GM12872 (cell line): ENCODE data around the gene SENP5.

Experiments used
- CTCF ChIP-seq: IDR thresholded peaks from 3 replicates; pipeline ENCODE4 v1.5.1; 2011; ENCODE audit warnings: low read depth, mild to moderate bottlenecking, low read length, moderate library complexity; ENCODE audit not compliant: insufficient read depth

SENP5 gene

GRCh38 chr3:196889844-196890708, 22.4 kb downstream of the SENP5 start:
- no peak for TF ChIP-seq CTCF

DNA sequence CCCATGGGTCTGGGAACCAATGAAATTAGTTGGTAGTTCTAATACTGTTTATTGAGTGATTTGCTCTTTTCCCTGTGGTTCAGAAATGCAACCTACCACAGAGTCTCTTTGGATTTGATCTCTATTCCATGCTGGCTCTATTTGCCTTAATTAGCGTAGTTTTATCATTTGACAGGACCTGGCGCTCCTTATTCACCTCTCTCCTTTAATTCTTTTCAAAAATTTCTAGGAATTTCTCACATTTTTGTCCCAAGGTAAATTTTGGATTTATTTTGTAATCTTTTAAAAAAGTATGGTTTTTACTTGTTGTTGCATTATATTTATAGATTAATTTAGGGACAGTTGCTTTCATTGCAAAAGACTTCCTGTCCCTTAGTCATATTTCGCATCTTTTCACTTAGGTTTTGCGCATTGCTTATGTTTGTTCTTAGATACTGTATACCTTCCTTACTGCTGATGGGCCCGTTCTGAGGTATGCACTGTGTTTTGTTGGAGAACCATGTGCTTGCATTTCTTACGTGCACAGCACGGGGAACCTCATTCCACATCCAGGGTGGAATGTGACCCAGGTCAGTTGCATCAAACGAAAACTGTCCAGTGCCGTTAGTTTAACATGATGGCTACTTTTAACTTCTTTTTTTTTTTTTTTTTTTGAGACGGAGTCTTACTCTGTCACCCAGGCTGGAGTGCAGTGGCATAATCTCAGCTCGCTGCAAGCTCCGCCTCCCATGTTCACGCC, 27.0 kb downstream of the SENP5 start:
- TF ChIP-seq CTCF = no peak

DNA sequence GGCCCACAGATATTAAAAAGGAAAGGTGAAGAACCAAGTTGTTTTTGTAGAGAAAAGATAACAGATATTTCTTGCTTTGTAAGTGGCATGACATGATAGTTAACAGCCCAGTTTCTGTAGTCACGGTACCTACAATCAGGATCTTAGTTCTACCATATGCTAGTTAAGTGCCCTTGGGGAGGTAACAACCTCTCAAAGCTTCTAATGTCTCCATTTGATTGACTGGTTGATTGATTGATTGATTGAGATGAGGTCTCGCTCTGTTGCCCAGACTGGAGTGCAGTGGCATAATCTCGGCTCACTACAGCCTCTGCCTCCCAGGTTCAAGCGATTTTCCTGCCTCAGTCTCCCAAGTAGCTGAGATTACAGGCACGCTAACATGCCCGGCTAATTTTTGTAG, 28.5 kb downstream of the SENP5 start:
- no peak for TF ChIP-seq CTCF

DNA sequence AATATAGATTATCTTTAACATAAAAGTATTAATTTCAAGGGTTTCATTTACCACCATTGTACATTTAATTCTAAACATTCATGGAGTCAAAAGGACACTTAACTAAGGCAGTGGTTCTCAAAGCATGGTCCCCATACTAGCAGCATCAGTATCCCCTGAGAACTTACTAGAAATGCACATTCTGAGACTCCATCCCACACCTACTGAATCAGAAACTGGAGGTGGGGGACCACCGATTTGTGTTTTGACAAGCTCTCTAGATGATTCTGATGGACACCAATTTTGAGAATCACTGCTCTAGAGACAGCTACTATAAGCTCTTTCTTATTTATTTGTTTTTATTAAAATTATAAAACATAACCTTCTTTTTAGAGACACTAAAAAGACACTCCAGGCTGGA, 34.0 kb downstream of the SENP5 start:
- TF ChIP-seq CTCF = no peak

DNA sequence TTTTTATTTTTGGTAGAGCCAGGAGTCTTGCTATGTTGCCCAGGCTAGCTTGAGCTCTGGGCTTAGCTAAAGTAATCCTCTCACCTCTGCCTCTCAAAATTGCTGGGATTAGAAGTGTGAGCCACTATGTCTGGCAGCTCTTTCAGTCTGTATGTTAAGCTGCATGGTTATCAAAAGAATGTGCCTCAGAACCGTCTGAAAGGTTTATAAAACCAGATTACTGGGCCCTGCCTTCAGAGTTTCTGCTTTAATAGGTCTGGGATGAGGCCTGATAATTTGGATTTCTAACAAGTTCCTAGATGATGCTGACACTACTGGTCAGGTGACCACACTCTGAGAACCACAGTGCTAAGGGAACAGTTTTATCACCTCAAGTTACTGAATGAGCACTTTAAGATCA, 34.6 kb downstream of the SENP5 start:
- TF ChIP-seq CTCF = no peak

DNA sequence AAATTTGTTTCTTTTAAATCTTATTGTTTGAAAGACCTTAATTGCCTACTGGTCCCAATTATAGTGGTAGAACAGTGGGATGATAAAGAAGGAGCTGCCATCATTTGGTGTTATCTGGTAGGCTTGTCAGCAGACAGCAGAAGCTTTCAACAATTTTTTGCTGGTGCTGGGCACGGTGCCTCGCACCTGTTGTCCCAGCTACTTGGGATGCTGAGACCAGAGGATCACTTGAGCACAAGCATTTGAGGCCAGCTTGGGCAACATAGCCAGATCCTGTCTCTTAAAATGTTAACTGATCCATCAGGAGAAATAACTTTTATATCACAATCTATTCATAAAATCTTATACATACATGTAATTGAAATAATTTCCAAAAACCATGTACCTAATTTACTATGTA, 36.0 kb downstream of the SENP5 start:
- no peak for TF ChIP-seq CTCF

- TF ChIP-seq CTCF = no peak
Observed at GRCh38 chr3:196914866-196915265, 47.1 kb downstream of the SENP5 start.
